Kidney (tissue), 14 donors: Measurements from ENCODE around the gene SMG6. TPM values are rescaled to one million over a fixed set of nuclear protein-coding genes. Genes with fewer than 3 reads are reported as not detected.

Experiments used
- DNase-seq, 5 donors: peaks; one replicate each; pipeline ENCODE4 v3.0.0-alpha.2; 2013 to 2020
- FAIRE-seq: peaks from 2 replicates; lab custom pipeline; 2012; peaks lifted over from hg19 to GRCh38; lab: Jason Lieb, UNC
- H3K27ac ChIP-seq, 2 donors: one replicate each; pipeline ENCODE4 v1.7.0; 2013; ENCODE audit warnings: low read depth in 2 of 2, low read length in 2 of 2, inconsistent platforms in 1 of 2
- H3K27me3 ChIP-seq: one replicate; pipeline ENCODE4 v1.7.1; 2013; ENCODE audit warnings: low read length, inconsistent platforms; ENCODE audit not compliant: control insufficient read depth, insufficient read depth
- H3K36me3 ChIP-seq, 3 donors: one replicate each; pipeline versions ENCODE4 v1.7.0 to v1.7.1; 2013; ENCODE audit warnings: low read length in 3 of 3, control low read depth in 1 of 3, inconsistent platforms in 1 of 3; ENCODE audit not compliant: insufficient read depth in 3 of 3, control insufficient read depth in 2 of 3
- H3K4me1 ChIP-seq, 3 donors: one replicate each; pipeline versions ENCODE4 v1.7.0 to v1.7.1; 2013; ENCODE audit warnings: low read length in 3 of 3, inconsistent platforms in 1 of 3, low read depth in 1 of 3; ENCODE audit not compliant: control insufficient read depth in 2 of 3, insufficient read depth in 2 of 3
- H3K4me3 ChIP-seq, 3 donors: one replicate each; pipeline versions ENCODE4 v1.7.0 to v1.8.1; 2013; ENCODE audit warnings: low read length in 3 of 3, control low read depth in 1 of 3, inconsistent platforms in 1 of 3
- H3K9ac ChIP-seq, 3 donors: one replicate each; pipeline versions ENCODE4 v1.7.0 to v1.7.1; 2013; ENCODE audit warnings: low read length in 3 of 3, control low read depth in 1 of 3, inconsistent platforms in 1 of 3
- H3K9me3 ChIP-seq, 3 donors: one replicate each; pipeline versions ENCODE4 v1.7.0 to v1.7.1; 2013; ENCODE audit warnings: low read length in 3 of 3, control low read depth in 1 of 3, inconsistent platforms in 1 of 3; ENCODE audit not compliant: control insufficient read depth in 2 of 3, insufficient read depth in 1 of 3
- CTCF ChIP-seq: IDR thresholded peaks from 3 replicates; pipeline ENCODE4 v1.5.1; 2012; ENCODE audit warnings: mild to moderate bottlenecking, moderate library complexity, borderline replicate concordance; ENCODE audit not compliant: insufficient read depth; ENCODE audit errors: extremely low read depth
- intact Hi-C: fragments of 100-400 bp; cut with DNase I; formaldehyde crosslinking; loops from one replicate; pipeline ENCODE4 v1.11.1; 2022
- polyA plus RNA-seq: library from polyadenylated mRNA; stranded (reverse); fragments of 350-450 nt; fragmentation: Illumina TruSeq; extraction: RNeasy Lipid Tissue Mini Kit (QIAGEN cat#74804); gene quantifications from one replicate; pipeline ENCODE4 v1.2.3, GENCODE V29; 2014; ENCODE audit warnings: low read depth, low replicate concordance; ENCODE audit not compliant: insufficient read depth
- total RNA-seq: library from RNA; stranded (reverse); fragmentation: NEBNext Ultra II Directional; extraction: Animal tissue kit (Norgen Biotek cat#: 25700); gene quantifications from one replicate; pipeline ENCODE4 v1.2.1, GENCODE V29; 2021
- donor health status: control.
- donor health status: control.
- donor health status: control.
- donor health status: control.
- donor health status: control.
- donor health status: DM: yes; HTN: yes; CAD: no.
- donor health status: Normal renal cell carcinoma (clear cell type).

SMG6 gene
- total and polyA plus RNA-seq, 2 donors from 2014 or later, result 20.6 to 37.3 TPM

GRCh38 chr17:2253768-2254406 is 49.7 kb downstream of the SMG6 start:
- Histone ChIP-seq H3K27ac (no peak overlapping the region), H3K4me3 (no peak overlapping the region), H3K36me3 (peaks cover 0 to 17% (median 4%) of the 10 kb centered on the region in 3 donors), H3K27me3 (no peaks in the 10 kb centered on the region), H3K4me1 (no peaks in the 10 kb centered on the region), H3K9ac (no peak overlapping the region), H3K9me3 (no peaks in the 10 kb centered on the region)
- no peak for FAIRE-seq
- no peak for DNase-seq
- intact Hi-C loops, result no loop called here
- no peak for TF ChIP-seq CTCF

GRCh38 chr17:2253362-2253761 is 50.2 kb downstream of the SMG6 start:
- H3K4me3 ChIP-seq, result no peak overlapping the region
- DNase-seq, result no peak
- intact Hi-C loops, result no loop called here
- H3K36me3 ChIP-seq, result peaks cover 0 to 17% (median 4%) of the 10 kb centered on the region in 3 donors
- no peak for TF ChIP-seq CTCF
- no peak for FAIRE-seq
- H3K27ac ChIP-seq, result no peak overlapping the region
- H3K9me3 ChIP-seq, result no peaks in the 10 kb centered on the region
- no peaks in the 10 kb centered on the region for H3K27me3 ChIP-seq
- H3K4me1 ChIP-seq, result no peaks in the 10 kb centered on the region
- no peak overlapping the region for H3K9ac ChIP-seq

GRCh38 chr17:2251098-2251497 is 52.5 kb downstream of the SMG6 start:
- FAIRE-seq, result no peak
- H3K4me3 ChIP-seq, result no peak overlapping the region
- no peaks in the 10 kb centered on the region for H3K4me1 ChIP-seq
- DNase-seq, result no peak
- intact Hi-C loops, result no loop called here
- no peak overlapping the region for H3K9ac ChIP-seq
- peaks cover 0 to 17% (median 4%) of the 10 kb centered on the region in 3 donors for H3K36me3 ChIP-seq
- H3K27me3 ChIP-seq, result no peaks in the 10 kb centered on the region
- no peak overlapping the region for H3K27ac ChIP-seq
- H3K9me3 ChIP-seq, result no peaks in the 10 kb centered on the region
- no peak for TF ChIP-seq CTCF
